Measurements from ENCODE around the gene CEP41. TPM values are rescaled to one million over a fixed set of nuclear protein-coding genes. Genes with fewer than 3 reads are reported as not detected.
A peak's percentile ranks its signal among the peaks of the same experiment; 100 is the strongest.

The CEP41 gene
- total and polyA plus RNA-seq, 7 donors = 1.2 to 11.9 (median 7.2) TPM

GRCh38 chr7:130381468-130382312 is 59.1 kb downstream of the CEP41 start:
- no peak overlapping the region for H3K4me3 ChIP-seq
- no peaks in the 10 kb centered on the region for H3K27me3 ChIP-seq
- TF ChIP-seq EP300 (IDR thresholded peaks at IDR 0.05) (no peak), POLR2A (IDR thresholded peaks at IDR 0.05) (no peak), CTCF (IDR thresholded peaks at IDR 0.05) (no peak), POLR2AphosphoS5 (IDR thresholded peaks at IDR 0.05) (no peak)
- no peak for DNase-seq
- H3K4me1 ChIP-seq = peaks cover 0 to 19% (median 12%) of the 10 kb centered on the region in 4 donors
- H3K9me3 ChIP-seq = no peaks in the 10 kb centered on the region
- no peak overlapping the region for H3K27ac ChIP-seq
- WGBS, 2 donors = 94 to 95% methylated on average over 41 of the region's 41 CpGs
- intact Hi-C loops (cut with DNase I) = no loop called here
- no peaks in the 10 kb centered on the region for H3K36me3 ChIP-seq

- whole genome bisulfite sequencing, 2 donors = 92 to 96% methylated on average over 7 of the region's 7 CpGs
- Histone ChIP-seq H3K4me1 (peaks cover 0 to 19% (median 12%) of the 10 kb centered on the region in 4 donors), H3K27me3 (no peaks in the 10 kb centered on the region), H3K36me3 (no peaks in the 10 kb centered on the region), H3K4me3 (no peak overlapping the region), H3K27ac (no peak overlapping the region), H3K9me3 (peaks cover 0 to 2% (median 0%) of the 10 kb centered on the region in 4 donors)
- DNase-seq = no peak
- no peak for TF ChIP-seq POLR2A (IDR thresholded peaks at IDR 0.05)
- TF ChIP-seq POLR2AphosphoS5 (IDR thresholded peaks at IDR 0.05) = no peak
- TF ChIP-seq EP300 (IDR thresholded peaks at IDR 0.05) = no peak
- no peak for TF ChIP-seq CTCF (IDR thresholded peaks at IDR 0.05)
- intact Hi-C loops (cut with DNase I) = no loop called here
These were observed 59.9 kb downstream of the CEP41 start for GRCh38 chr7:130380861-130381455.

- Histone ChIP-seq H3K27ac (peak within 1 kb of the TSS in 1 of 4 donors; percentile 18), H3K36me3 (no peaks in the 10 kb centered on the region), H3K4me3 (no peak within 1 kb of the TSS), H3K4me1 (peaks cover 0 to 19% (median 12%) of the 10 kb centered on the region in 4 donors), H3K9me3 (peaks cover 0 to 2% (median 0%) of the 10 kb centered on the region in 4 donors), H3K27me3 (no peaks in the 10 kb centered on the region)
- WGBS, 2 donors = 65 to 72% methylated on average over 20 of the region's 20 CpGs
- intact Hi-C loops (cut with DNase I) = no loop called here
- no peak for TF ChIP-seq EP300 (IDR thresholded peaks at IDR 0.05)
- no peak for TF ChIP-seq POLR2A (IDR thresholded peaks at IDR 0.05)
- no peak for TF ChIP-seq CTCF (IDR thresholded peaks at IDR 0.05)
- TF ChIP-seq POLR2AphosphoS5 (IDR thresholded peaks at IDR 0.05) = no peak
- no peak for DNase-seq
These were observed 60.6 kb downstream of the CEP41 start, which contains the start of gene CPA1 for GRCh38 chr7:130379921-130380860. CPA1 (plus strand) TSS chr7:130380494; CDS start chr7:130380521, 27 bp downstream.

- peaks cover 0 to 2% (median 0%) of the 10 kb centered on the region in 4 donors for H3K9me3 ChIP-seq
- DNase-seq = no peak
- intact Hi-C loops (cut with DNase I) = no loop called here
- WGBS, 2 donors = 85 to 86% methylated on average over 10 of the region's 10 CpGs
- no peak overlapping the region for H3K27ac ChIP-seq
- TF ChIP-seq CTCF (IDR thresholded peaks at IDR 0.05) (no peak), POLR2A (IDR thresholded peaks at IDR 0.05) (no peak), POLR2AphosphoS5 (IDR thresholded peaks at IDR 0.05) (no peak), EP300 (IDR thresholded peaks at IDR 0.05) (no peak)
- H3K27me3 ChIP-seq = no peaks in the 10 kb centered on the region
- no peaks in the 10 kb centered on the region for H3K36me3 ChIP-seq
- H3K4me3 ChIP-seq = no peak overlapping the region
- peaks cover 0 to 20% (median 14%) of the 10 kb centered on the region in 4 donors for H3K4me1 ChIP-seq
These were observed 61.3 kb downstream of the CEP41 start for GRCh38 chr7:130379532-130379920.

Measured in sigmoid colon (tissue), 7 donors.